Prostate gland (tissue), 2 donors: ENCODE results near the gene COL13A1. TPM values are rescaled to one million over a fixed set of nuclear protein-coding genes. Genes with fewer than 3 reads are reported as not detected.

Experiments
- DNase-seq: peaks from one replicate; pipeline ENCODE4 v3.0.0-alpha.2; 2019; ENCODE audit warnings: low spot score
- H3K27ac ChIP-seq, 2 donors: fragments of 200-600 bp; sonication (generic); 2 replicates each; pipeline ENCODE4 v1.5.1; 2017 to 2019
- H3K27me3 ChIP-seq: fragments of 200-600 bp; sonication (generic); replicated peaks from 2 replicates; pipeline ENCODE4 v1.5.1; 2019; ENCODE audit not compliant: insufficient read depth
- H3K36me3 ChIP-seq, 2 donors: fragments of 200-600 bp; sonication (generic); 1 replicate in 1 of 2; 2 replicates in 1 of 2; pipeline versions ENCODE4 v1.5.1 to v1.8.1; 2017 to 2019
- H3K4me1 ChIP-seq: fragments of 200-600 bp; sonication (generic); replicated peaks from 2 replicates; pipeline ENCODE4 v1.5.1; 2019
- H3K4me3 ChIP-seq, 2 donors: fragments of 200-600 bp; sonication (generic); 2 replicates each; pipeline ENCODE4 v1.5.1; 2017 to 2019
- H3K9me3 ChIP-seq: fragments of 200-600 bp; sonication (generic); 2 replicates; pipeline ENCODE4 v1.5.1; 2017
- POLR2A ChIP-seq: fragments of 450-650 bp; IDR thresholded peaks from one replicate; pipeline ENCODE4 v1.6.1; 2016; ENCODE audit warnings: antibody characterized with exemption, mild to moderate bottlenecking
- POLR2AphosphoS5 ChIP-seq: sonication (generic); formaldehyde crosslinking; IDR thresholded peaks from one replicate; pipeline ENCODE4 v1.6.1; 2017; ENCODE audit warnings: antibody characterized with exemption
- WGBS: methylation state at CpG from one replicate; pipeline ENCODE4 v1.1.5; 2018; 5-methylcytosine and 5-hydroxymethylcytosine counted together
- intact Hi-C: fragments of 100-400 bp; cut with DNase I; formaldehyde crosslinking; loops from one replicate; pipeline ENCODE4 v1.14.2; 2022
- total RNA-seq, 2 donors: library from RNA; depleted of rRNA; stranded (reverse); fragments of >200 nt; gene quantifications; one replicate each; pipeline ENCODE4 v1.1.0, GENCODE V29; 2016
- TF ChIP-seq, protein P1 (sequence below), 4 experiments: fragments of 200-600 bp in 2 of 4; fragments of 450-650 bp in 2 of 4; sonication (generic) in 2 of 4; IDR thresholded peaks; 1 replicate in 3 of 4; 2 replicates in 1 of 4; pipeline ENCODE4 v1.5.1; 2016 to 2019; ENCODE audit warnings: antibody characterized with exemption in 4 of 4, mild to moderate bottlenecking in 2 of 4, moderate library complexity in 2 of 4

Gene COL13A1
- total RNA-seq, 2 donors from 2014 or later = 2.1 to 3.0 TPM

DNA sequence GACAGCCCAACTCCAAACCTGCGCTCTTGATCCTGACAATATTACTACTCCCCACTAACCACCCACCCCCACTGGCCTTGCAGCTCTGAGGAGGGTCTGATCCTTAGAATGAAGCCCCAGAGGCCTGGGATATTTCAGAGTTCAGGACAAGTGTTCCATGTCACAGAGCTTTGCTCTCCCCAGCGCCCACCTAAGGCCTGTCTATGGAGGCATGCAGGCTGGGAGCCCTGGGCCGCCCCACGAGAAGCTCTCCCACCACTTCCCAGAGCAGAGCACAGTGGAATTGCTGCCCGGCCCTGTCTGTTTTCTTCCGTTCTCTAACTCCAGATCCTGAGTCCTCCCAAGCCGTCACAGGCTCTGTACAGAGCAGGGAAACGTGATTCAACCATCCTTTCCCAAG, 74.6 kb downstream of the COL13A1 start:
- no peaks in the 10 kb centered on the region for H3K4me1 ChIP-seq
- no peak for TF ChIP-seq POLR2AphosphoS5
- TF ChIP-seq, protein P1, sequence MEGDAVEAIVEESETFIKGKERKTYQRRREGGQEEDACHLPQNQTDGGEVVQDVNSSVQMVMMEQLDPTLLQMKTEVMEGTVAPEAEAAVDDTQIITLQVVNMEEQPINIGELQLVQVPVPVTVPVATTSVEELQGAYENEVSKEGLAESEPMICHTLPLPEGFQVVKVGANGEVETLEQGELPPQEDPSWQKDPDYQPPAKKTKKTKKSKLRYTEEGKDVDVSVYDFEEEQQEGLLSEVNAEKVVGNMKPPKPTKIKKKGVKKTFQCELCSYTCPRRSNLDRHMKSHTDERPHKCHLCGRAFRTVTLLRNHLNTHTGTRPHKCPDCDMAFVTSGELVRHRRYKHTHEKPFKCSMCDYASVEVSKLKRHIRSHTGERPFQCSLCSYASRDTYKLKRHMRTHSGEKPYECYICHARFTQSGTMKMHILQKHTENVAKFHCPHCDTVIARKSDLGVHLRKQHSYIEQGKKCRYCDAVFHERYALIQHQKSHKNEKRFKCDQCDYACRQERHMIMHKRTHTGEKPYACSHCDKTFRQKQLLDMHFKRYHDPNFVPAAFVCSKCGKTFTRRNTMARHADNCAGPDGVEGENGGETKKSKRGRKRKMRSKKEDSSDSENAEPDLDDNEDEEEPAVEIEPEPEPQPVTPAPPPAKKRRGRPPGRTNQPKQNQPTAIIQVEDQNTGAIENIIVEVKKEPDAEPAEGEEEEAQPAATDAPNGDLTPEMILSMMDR (IDR thresholded peaks at IDR 0.05) = no peak
- TF ChIP-seq POLR2A = no peak
- no peaks in the 10 kb centered on the region for H3K27me3 ChIP-seq
- no peaks in the 10 kb centered on the region for H3K36me3 ChIP-seq
- H3K4me3 ChIP-seq = no peak overlapping the region
- H3K9me3 ChIP-seq = no peaks in the 10 kb centered on the region
- DNase-seq = no peak
- H3K27ac ChIP-seq = no peak overlapping the region
- intact Hi-C loops = no loop called here
- WGBS = 93% methylated on average over 8 of the region's 8 CpGs

DNA sequence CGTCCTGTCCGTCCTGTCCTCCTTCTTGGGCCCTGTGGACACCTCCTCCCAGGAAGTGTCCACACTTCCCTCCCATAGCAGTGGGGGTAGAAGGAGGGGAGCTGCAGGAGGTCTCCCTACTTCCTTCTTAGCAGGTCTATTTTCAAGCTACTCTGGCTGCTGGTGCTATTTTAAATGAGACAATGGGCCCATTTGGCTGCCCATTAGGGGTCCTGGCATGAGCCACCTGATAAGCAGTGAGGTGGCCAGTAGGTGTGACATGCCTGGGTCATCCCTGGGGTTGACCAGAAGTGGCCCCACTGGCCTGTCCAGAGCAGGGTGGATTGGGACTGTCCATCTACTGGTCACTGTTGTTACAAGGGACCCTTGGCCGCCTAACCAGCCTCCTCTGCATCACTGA, 75.2 kb downstream of the COL13A1 start:
- no peaks in the 10 kb centered on the region for H3K4me1 ChIP-seq
- no peak overlapping the region for H3K27ac ChIP-seq
- no peak overlapping the region for H3K4me3 ChIP-seq
- 86% methylated on average over 3 of the region's 3 CpGs for WGBS
- no peak for DNase-seq
- TF ChIP-seq POLR2A = no peak
- TF ChIP-seq, protein P1 (IDR thresholded peaks at IDR 0.05) = no peak
- TF ChIP-seq POLR2AphosphoS5 = no peak
- no peaks in the 10 kb centered on the region for H3K9me3 ChIP-seq
- no peaks in the 10 kb centered on the region for H3K27me3 ChIP-seq
- intact Hi-C loops = no loop called here
- H3K36me3 ChIP-seq = no peaks in the 10 kb centered on the region

DNA sequence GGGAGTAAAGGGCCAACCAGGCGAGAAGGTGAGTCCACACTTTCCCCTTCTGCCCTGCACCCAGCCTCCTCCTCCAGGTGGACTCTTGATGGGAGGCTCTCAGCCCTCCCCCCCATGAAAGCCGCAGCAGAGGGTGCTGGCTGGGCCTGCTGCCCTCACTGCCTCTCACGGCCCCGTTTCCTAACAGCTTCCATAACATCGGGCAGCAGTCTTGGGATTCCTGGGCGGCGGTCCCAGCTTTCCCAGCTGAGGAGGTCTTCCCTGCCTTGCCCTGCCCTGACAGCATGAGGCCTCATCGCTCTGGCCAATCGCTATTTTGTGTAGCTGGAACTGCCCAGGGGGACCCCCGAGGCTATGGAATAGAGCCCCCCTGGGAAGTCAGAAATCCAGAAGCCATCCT, 76.3 kb downstream of the COL13A1 start:
- Histone ChIP-seq H3K27ac (no peak overlapping the region), H3K27me3 (no peaks in the 10 kb centered on the region), H3K4me3 (no peak overlapping the region), H3K4me1 (no peaks in the 10 kb centered on the region), H3K9me3 (no peaks in the 10 kb centered on the region), H3K36me3 (no peaks in the 10 kb centered on the region)
- TF ChIP-seq, protein P1 (IDR thresholded peaks at IDR 0.05) = no peak
- TF ChIP-seq POLR2A (no peak), POLR2AphosphoS5 (no peak)
- intact Hi-C loops = no loop called here
- no peak for DNase-seq
- 66% methylated on average over 10 of the region's 10 CpGs for WGBS

DNA sequence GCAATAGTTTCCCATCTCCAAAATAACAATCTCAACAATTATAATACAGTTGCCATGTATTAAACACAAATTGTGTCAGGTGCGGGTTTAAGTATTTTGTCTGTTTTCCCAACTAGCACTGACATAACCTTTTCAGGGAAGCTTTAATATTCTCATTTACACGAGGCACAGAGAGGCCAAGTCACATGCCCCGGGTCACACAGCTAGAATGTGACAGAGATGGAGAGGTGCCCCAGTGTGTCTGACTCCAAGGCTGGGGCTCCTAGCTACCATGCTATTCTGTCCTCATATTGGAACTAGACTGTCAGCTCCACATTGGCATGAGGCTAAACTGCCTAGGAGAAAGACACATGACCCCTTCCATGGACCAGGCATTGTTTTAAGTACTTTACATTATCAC, 77.2 kb downstream of the COL13A1 start:
- TF ChIP-seq POLR2AphosphoS5 (no peak), POLR2A (no peak)
- TF ChIP-seq, protein P1 (IDR thresholded peaks at IDR 0.05) = no peak
- Histone ChIP-seq H3K9me3 (no peaks in the 10 kb centered on the region), H3K36me3 (no peaks in the 10 kb centered on the region), H3K27me3 (no peaks in the 10 kb centered on the region), H3K4me3 (no peak overlapping the region), H3K27ac (no peak overlapping the region), H3K4me1 (no peaks in the 10 kb centered on the region)
- no peak for DNase-seq
- intact Hi-C loops = no loop called here
- 90% methylated on average over 3 of the region's 3 CpGs for WGBS

DNA sequence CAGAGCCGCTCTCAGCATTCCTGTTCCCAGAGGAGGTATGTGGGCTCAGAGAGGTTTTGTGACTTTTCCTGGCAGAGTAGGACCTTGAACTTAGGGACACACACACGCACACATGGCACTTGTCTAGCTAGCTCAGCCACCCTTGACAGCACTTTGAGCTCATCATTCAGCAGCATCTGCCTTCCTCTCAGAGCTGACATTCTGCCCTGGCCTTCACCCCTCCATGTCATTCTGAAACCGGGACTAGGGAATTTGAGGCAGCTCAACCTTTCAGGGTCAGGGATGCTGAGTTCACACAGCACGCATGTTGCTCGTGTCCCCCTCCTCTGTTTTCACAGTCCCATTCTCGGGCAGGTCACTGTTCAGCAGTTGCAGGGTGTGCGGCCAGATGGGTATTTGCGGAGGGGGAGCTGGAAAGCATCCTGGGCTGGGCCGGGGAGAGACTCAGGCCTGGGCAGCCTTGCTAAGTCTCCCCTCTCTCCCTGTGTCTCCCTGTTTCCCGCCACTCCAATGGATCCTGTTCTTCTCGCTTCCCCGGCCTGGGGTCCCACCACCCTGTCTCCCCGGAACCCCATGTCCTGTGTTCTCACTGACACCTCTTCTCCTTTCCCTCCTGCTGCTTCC, 78.0 kb downstream of the COL13A1 start:
- no peak for DNase-seq
- Histone ChIP-seq H3K4me3 (no peak overlapping the region), H3K27ac (no peak overlapping the region), H3K4me1 (no peaks in the 10 kb centered on the region), H3K36me3 (no peaks in the 10 kb centered on the region), H3K9me3 (no peaks in the 10 kb centered on the region), H3K27me3 (no peaks in the 10 kb centered on the region)
- WGBS = 88% methylated on average over 13 of the region's 13 CpGs
- TF ChIP-seq POLR2AphosphoS5 (no peak), POLR2A (no peak)
- TF ChIP-seq, protein P1 (IDR thresholded peaks at IDR 0.05) = no peak
- intact Hi-C loops = no loop called here
